ENCODE data around the gene HDAC4.

Gene HDAC4

DNA sequence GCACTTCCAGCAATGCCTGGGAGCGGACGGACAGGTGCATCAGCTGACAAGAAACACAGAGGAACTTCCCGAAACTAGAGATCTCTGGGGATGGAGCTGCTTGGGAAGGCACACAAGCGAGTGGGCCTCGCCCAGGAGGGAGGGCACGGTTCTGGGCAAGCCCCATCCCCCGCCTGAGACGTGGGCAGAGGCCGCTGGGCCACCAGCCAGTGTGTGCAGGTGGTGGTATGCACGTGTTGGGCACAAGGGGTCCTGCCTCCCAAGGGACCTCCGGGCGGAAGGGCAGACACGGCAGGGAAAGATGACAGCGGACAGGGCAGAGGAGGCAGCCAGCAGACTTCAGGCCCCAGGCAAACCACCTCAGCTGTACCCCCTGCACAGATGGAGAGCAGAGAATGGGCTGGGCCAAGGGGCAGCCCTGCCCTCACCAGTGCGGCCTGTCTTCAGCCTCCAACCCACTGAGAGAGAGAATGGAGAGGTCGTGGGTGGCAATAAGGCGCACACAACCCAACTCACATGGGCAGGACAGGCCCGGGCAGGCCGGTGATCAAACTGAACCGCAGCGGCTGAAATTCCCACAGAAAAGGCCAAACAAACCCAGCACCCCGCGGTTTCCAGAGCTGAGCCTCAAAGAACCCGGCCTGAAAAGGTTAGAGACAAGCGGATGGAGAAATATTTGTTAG is 51.2 kb downstream of the HDAC4 start:
- Histone ChIP-seq H3K36me3 (replicated peaks) (no peaks in the 10 kb centered on the region), H3K4me3 (ENCODE audit: low read depth, low read length) (no peak overlapping the region), H3K27me3 (replicated peaks) (no peaks in the 10 kb centered on the region), H3K27ac (no peak overlapping the region)
- TF ChIP-seq, protein P1, sequence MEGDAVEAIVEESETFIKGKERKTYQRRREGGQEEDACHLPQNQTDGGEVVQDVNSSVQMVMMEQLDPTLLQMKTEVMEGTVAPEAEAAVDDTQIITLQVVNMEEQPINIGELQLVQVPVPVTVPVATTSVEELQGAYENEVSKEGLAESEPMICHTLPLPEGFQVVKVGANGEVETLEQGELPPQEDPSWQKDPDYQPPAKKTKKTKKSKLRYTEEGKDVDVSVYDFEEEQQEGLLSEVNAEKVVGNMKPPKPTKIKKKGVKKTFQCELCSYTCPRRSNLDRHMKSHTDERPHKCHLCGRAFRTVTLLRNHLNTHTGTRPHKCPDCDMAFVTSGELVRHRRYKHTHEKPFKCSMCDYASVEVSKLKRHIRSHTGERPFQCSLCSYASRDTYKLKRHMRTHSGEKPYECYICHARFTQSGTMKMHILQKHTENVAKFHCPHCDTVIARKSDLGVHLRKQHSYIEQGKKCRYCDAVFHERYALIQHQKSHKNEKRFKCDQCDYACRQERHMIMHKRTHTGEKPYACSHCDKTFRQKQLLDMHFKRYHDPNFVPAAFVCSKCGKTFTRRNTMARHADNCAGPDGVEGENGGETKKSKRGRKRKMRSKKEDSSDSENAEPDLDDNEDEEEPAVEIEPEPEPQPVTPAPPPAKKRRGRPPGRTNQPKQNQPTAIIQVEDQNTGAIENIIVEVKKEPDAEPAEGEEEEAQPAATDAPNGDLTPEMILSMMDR (IDR thresholded peaks at IDR 0.05; ENCODE audit: low read depth, low read length, missing control alignments): no peak
- in situ Hi-C loops (cut with HindIII; ENCODE audit: low pct_ligation_motif_present, low sequenced_read_pairs): no loop called here
- no peak for DNase-seq

DNA sequence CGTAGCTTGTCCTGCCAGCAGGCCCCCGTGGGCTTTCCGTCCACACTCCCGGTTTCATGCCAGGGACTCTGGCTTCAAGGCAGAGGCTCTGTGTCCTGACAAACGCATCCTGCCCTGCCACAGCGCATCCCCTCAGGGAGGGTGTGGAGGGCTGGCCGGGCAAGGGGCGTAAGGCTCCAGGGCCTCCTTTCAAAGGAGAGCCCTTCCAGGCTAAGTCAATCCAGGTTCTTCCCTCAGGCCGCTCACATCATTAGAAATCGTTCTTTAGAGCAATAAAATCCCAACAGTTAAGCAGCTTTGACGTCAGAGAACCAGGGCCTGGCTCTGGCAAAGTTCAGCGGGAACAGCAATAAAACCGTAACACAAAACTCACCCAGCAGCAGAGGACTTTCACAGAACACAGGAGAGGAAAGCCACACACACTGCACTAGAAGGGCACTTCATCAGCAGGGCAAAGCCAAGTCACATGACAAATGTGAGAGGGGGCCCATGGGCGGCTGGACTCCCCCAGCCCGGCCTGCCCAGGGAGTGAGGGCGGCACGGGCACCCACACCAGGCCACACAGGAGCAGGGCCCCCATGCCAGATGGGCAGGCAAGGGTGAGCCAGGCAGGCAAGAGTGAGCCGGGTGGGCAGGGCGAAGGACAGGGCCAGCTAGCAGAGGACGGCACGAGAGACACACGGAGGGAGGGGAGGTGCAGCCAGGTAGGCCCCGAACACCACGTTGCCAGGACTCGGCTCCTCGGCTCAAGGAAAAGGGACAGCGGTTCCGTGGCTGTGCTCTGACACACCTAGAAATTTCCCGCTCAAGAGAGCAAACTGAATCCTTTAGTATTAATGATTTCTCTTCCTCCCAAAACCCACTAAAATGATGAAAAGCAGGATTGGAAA is 52.0 kb downstream of the HDAC4 start:
- no peak for DNase-seq
- no peaks in the 10 kb centered on the region for H3K27me3 ChIP-seq (replicated peaks)
- H3K36me3 ChIP-seq (replicated peaks): no peaks in the 10 kb centered on the region
- no peak overlapping the region for H3K4me3 ChIP-seq (ENCODE audit: low read depth, low read length)
- H3K27ac ChIP-seq: no peak overlapping the region
- in situ Hi-C loops (cut with HindIII; ENCODE audit: low pct_ligation_motif_present, low sequenced_read_pairs): no loop called here
- TF ChIP-seq, protein P1 (IDR thresholded peaks at IDR 0.05; ENCODE audit: low read depth, low read length, missing control alignments): no peak

DNA sequence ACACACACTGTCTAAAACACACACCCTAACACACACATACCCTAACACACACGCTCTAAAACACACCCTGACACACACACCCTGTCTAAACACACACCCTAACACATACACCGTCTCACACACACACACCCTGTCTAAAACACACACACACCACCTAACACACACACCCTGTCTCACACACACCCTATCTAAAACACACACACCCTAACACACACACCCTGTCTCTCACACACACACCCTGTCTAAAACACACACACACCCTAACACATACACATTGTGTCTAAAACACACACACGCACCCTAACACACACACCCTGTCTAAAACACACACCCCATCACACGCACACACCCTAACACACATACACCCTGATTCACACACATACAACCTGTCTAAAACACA is 54.1 kb downstream of the HDAC4 start:
- in situ Hi-C loops (cut with HindIII; ENCODE audit: low pct_ligation_motif_present, low sequenced_read_pairs): no loop called here
- no peak for DNase-seq
- no peaks in the 10 kb centered on the region for H3K27me3 ChIP-seq (replicated peaks)
- H3K4me3 ChIP-seq (ENCODE audit: low read depth, low read length): no peak overlapping the region
- TF ChIP-seq, protein P1 (IDR thresholded peaks at IDR 0.05; ENCODE audit: low read depth, low read length, missing control alignments): no peak
- H3K36me3 ChIP-seq (replicated peaks): no peaks in the 10 kb centered on the region
- no peak overlapping the region for H3K27ac ChIP-seq

DNA sequence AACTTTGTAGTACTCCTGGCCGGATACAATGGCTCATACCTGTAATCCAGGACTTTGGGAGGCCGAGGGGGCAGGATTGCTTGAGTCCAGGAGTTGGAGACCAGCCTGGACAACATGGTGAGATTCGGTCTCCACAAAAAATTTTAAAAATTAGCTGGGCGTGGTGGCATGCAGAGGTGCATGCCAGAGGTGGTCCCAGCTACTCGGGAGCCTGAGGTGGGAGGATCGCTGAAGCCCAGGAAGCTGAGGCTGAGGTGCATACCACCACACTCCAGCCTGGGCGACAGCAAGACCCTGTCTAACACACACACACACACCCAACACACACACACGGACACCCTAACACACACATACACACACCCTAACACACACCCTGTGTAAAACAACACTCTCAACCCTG is 55.6 kb downstream of the HDAC4 start:
- in situ Hi-C loops (cut with HindIII; ENCODE audit: low pct_ligation_motif_present, low sequenced_read_pairs): no loop called here
- TF ChIP-seq, protein P1 (IDR thresholded peaks at IDR 0.05; ENCODE audit: low read depth, low read length, missing control alignments): no peak

DNA sequence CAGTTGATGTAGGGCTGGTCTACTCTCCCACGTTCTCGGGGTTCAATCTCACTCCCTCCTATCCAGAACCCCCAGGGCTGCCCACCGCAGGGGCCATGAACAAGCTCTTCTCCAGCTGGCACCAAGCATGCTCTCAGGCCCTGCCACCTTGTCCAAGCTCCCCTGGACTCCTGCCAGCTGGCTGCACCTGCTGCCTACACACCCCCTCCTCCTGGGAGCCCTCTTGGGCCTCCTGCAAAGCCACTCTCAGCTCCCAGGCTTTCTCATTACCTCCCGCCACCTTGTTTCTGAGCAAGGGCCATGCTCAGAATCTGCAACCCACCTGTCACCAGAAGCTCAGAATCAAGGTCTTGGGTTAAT is 56.0 kb downstream of the HDAC4 start:
- DNase-seq: no peak
- in situ Hi-C loops (cut with HindIII; ENCODE audit: low pct_ligation_motif_present, low sequenced_read_pairs): no loop called here

More for the DNA sequence above, 55.6 kb downstream of the HDAC4 start:
- Histone ChIP-seq H3K27me3 (replicated peaks) (no peaks in the 10 kb centered on the region), H3K27ac (no peak overlapping the region), H3K4me3 (ENCODE audit: low read depth, low read length) (no peak overlapping the region), H3K36me3 (replicated peaks) (no peaks in the 10 kb centered on the region)
- no peak for DNase-seq

More for the DNA sequence above, 56.0 kb downstream of the HDAC4 start:
- Histone ChIP-seq H3K36me3 (replicated peaks) (no peaks in the 10 kb centered on the region), H3K27me3 (replicated peaks) (no peaks in the 10 kb centered on the region), H3K27ac (no peak overlapping the region), H3K4me3 (ENCODE audit: low read depth, low read length) (no peak overlapping the region)
- TF ChIP-seq, protein P1 (IDR thresholded peaks at IDR 0.05; ENCODE audit: low read depth, low read length, missing control alignments): no peak
